Measurements from ENCODE around the gene PNLIPRP2. TPM values are rescaled to one million over a fixed set of nuclear protein-coding genes. Genes with fewer than 3 reads are reported as not detected.

Gene PNLIPRP2
- total and polyA plus RNA-seq, 2 of the 4 experiments (the other 2 are of a cell fraction), result not detected

- H3K9me3 ChIP-seq (ENCODE audit: control insufficient read depth, insufficient read depth, low read length), result no peaks in the 10 kb centered on the region
- no peak overlapping the region for H3K56ac ChIP-seq (ENCODE audit: extremely low read depth, insufficient read depth, low read length)
- BruUV-seq (replicated peaks), result no TSS peak
- ChIA-PET POLR2A (ENCODE audit: unreplicated experiment) (no interaction called here), CTCF (no interaction called here)
- no peak overlapping the region for H4K5ac ChIP-seq (ENCODE audit: low read depth, low read length)
- DNase-seq (no peak), ATAC-seq (ENCODE audit: low read depth) (no peak)
- H3K9me1 ChIP-seq (ENCODE audit: insufficient read depth, low read length), result no peaks in the 10 kb centered on the region
- H2AK9ac ChIP-seq (replicated peaks; ENCODE audit: low read depth, low read length, poor library complexity), result no peak overlapping the region
- H4K20me1 ChIP-seq (ENCODE audit: insufficient read depth, low read length), result no peaks in the 10 kb centered on the region
- H3K23ac ChIP-seq (ENCODE audit: low read depth, low read length), result no peak overlapping the region
- H3K14ac ChIP-seq (replicated peaks; ENCODE audit: low read depth, low read length), result no peak overlapping the region
- H3K4ac ChIP-seq (ENCODE audit: low read depth, low read length), result no peak overlapping the region
- no CpG with 5 or more reads among the region's 5 CpGs for WGBS, 2 experiments (ENCODE audit: extremely low coverage in 2 of 2, insufficient read length in 1 of 2)
- H4K8ac ChIP-seq (ENCODE audit: low read depth in 2 of 2, low read length in 2 of 2), result no peak overlapping the region
- H3K27ac ChIP-seq (ENCODE audit: insufficient read depth, low read length), result no peak overlapping the region
- no peak overlapping the region for H2AK5ac ChIP-seq (ENCODE audit: low read depth, low read length)
- intact Hi-C loops (cut with micrococcal nuclease) (no loop called here), dilution Hi-C loops (cut with HindIII; ENCODE audit: low sequenced_read_pairs, unreplicated experiment) (no loop called here), in situ Hi-C loops (cut with MboI; ENCODE audit: low sequenced_read_pairs) (no loop called here)
- no peak overlapping the region for H4K91ac ChIP-seq (ENCODE audit: insufficient read depth, low read depth, low read length)
- H3K4me1 ChIP-seq (ENCODE audit: control insufficient read depth, insufficient read depth, low read length), result no peaks in the 10 kb centered on the region
- no peak overlapping the region for H3K9ac ChIP-seq (ENCODE audit: low read depth, low read length)
- H2BK15ac ChIP-seq (ENCODE audit: low read depth, low read length), result no peak overlapping the region
- H3K27me3 ChIP-seq (ENCODE audit: control insufficient read depth, insufficient read depth, low read length), result no peaks in the 10 kb centered on the region; the same call in 1 of the 2 replicates
- no peak overlapping the region for H3K4me2 ChIP-seq (ENCODE audit: low read depth, low read length)
- H3K79me1 ChIP-seq (ENCODE audit: low read depth in 1 of 2, low read length in 2 of 2), result no peaks in the 10 kb centered on the region
- H2AFZ ChIP-seq (replicated peaks; ENCODE audit: low read length, poor library complexity), result no peak overlapping the region
- H2BK5ac ChIP-seq (ENCODE audit: low read depth, low read length, poor library complexity, severe bottlenecking), result no peak overlapping the region
- TF ChIP-seq CHD1 (IDR thresholded peaks at IDR 0.05; ENCODE audit: low read depth, low read length) (no peak), ELK1 (IDR thresholded peaks at IDR 0.05; ENCODE audit: borderline replicate concordance, low read depth, low read length) (no peak), RCOR1 (IDR thresholded peaks at IDR 0.05; ENCODE audit: insufficient replicate concordance, low read length) (no peak), RAD21 (IDR thresholded peaks at IDR 0.05; ENCODE audit: low read length) (no peak), CEBPB (IDR thresholded peaks at IDR 0.05; ENCODE audit: low read depth, low read length) (no peak), USF2 (IDR thresholded peaks at IDR 0.05; ENCODE audit: low read depth, low read length) (no peak), NFE2L2 (IDR thresholded peaks at IDR 0.05; ENCODE audit: low read depth, low read length) (no peak), MAFK (IDR thresholded peaks at IDR 0.05; ENCODE audit: low read depth, low read length) (no peak), SMC3 (IDR thresholded peaks at IDR 0.05; ENCODE audit: low read depth, low read length) (no peak)
- H3K4me3 ChIP-seq (ENCODE audit: insufficient read depth, low read depth, low read length), result no peak overlapping the region
- H2BK120ac ChIP-seq (ENCODE audit: low read depth, low read length), result no peak overlapping the region
- H3K18ac ChIP-seq (ENCODE audit: low read depth, low read length), result no peak overlapping the region
- no peak overlapping the region for H2BK20ac ChIP-seq (ENCODE audit: low read depth, low read length)
- no peaks in the 10 kb centered on the region for H3K36me3 ChIP-seq (ENCODE audit: control insufficient read depth, insufficient read depth, low read length)
These were observed 20.8 kb upstream of the PNLIPRP2 start for GRCh38 chr10:116599991-116600390.

Data from IMR-90 (cell line).